Suprapubic skin (tissue), 4 donors: ENCODE results near the gene PACRG. TPM values are rescaled to one million over a fixed set of nuclear protein-coding genes. Genes with fewer than 3 reads are reported as not detected.

Experiments
- DNase-seq, 2 donors: peaks; one replicate each; pipeline ENCODE4 v3.0.0-alpha.2; 2019; ENCODE audit warnings: low spot score in 2 of 2
- H3K27ac ChIP-seq: fragments of 200-600 bp; sonication (generic); one replicate; pipeline ENCODE4 v1.5.1; 2019
- H3K27me3 ChIP-seq: fragments of 200-600 bp; sonication (generic); one replicate; pipeline ENCODE4 v1.5.1; 2019
- H3K36me3 ChIP-seq: fragments of 200-600 bp; sonication (generic); one replicate; pipeline ENCODE4 v1.5.1; 2019
- H3K4me1 ChIP-seq: fragments of 200-600 bp; sonication (generic); one replicate; pipeline ENCODE4 v1.5.1; 2019
- H3K4me3 ChIP-seq: fragments of 200-600 bp; sonication (generic); one replicate; pipeline ENCODE4 v1.5.1; 2019; ENCODE audit warnings: mild to moderate bottlenecking
- H3K9me3 ChIP-seq: fragments of 200-600 bp; sonication (generic); one replicate; pipeline ENCODE4 v1.5.1; 2019
- EP300 ChIP-seq: sonication (generic); formaldehyde crosslinking; IDR thresholded peaks from one replicate; pipeline ENCODE4 v1.6.1; 2017; ENCODE audit warnings: antibody characterized with exemption
- POLR2A ChIP-seq, 2 donors: fragments of 450-650 bp; IDR thresholded peaks; one replicate each; pipeline ENCODE4 v1.6.1; 2017; ENCODE audit warnings: antibody characterized with exemption in 2 of 2, mild to moderate bottlenecking in 2 of 2, moderate library complexity in 2 of 2
- POLR2AphosphoS5 ChIP-seq, 3 donors: sonication (generic); formaldehyde crosslinking; IDR thresholded peaks; one replicate each; pipeline ENCODE4 v1.6.1; 2017; ENCODE audit warnings: antibody characterized with exemption in 3 of 3
- whole genome bisulfite sequencing: methylation state at CpG from one replicate; pipeline ENCODE4 v1.1.5; 2018; 5-methylcytosine and 5-hydroxymethylcytosine counted together
- total RNA-seq, 4 donors: library from RNA; depleted of rRNA; stranded (reverse); fragments of >200 nt; gene quantifications; one replicate each; pipeline ENCODE4 v1.1.0, GENCODE V29; 2016
- TF ChIP-seq, protein P1 (sequence below), 2 donors: fragments of 200-600 bp in 1 of 2; fragments of 450-650 bp in 1 of 2; sonication (generic) in 1 of 2; IDR thresholded peaks; one replicate each; pipeline ENCODE4 v1.5.1; 2016 to 2019; ENCODE audit warnings: antibody characterized with exemption in 2 of 2, mild to moderate bottlenecking in 1 of 2, moderate library complexity in 1 of 2

PACRG gene
- total RNA-seq, 4 donors from 2014 or later = 1.1 to 2.3 (median 2.0) TPM

- no peaks in the 10 kb centered on the region for H3K4me1 ChIP-seq
- H3K9me3 ChIP-seq = no peaks in the 10 kb centered on the region
- no peaks in the 10 kb centered on the region for H3K36me3 ChIP-seq
- no peaks in the 10 kb centered on the region for H3K27me3 ChIP-seq
- no peak for DNase-seq
- 90% methylated on average over 22 of the region's 27 CpGs for WGBS
- no peak overlapping the region for H3K27ac ChIP-seq
- no peak overlapping the region for H3K4me3 ChIP-seq
- TF ChIP-seq POLR2AphosphoS5 (IDR thresholded peaks at IDR 0.05) (no peak), EP300 (no peak), POLR2A (IDR thresholded peaks at IDR 0.05) (no peak)
- TF ChIP-seq, protein P1, sequence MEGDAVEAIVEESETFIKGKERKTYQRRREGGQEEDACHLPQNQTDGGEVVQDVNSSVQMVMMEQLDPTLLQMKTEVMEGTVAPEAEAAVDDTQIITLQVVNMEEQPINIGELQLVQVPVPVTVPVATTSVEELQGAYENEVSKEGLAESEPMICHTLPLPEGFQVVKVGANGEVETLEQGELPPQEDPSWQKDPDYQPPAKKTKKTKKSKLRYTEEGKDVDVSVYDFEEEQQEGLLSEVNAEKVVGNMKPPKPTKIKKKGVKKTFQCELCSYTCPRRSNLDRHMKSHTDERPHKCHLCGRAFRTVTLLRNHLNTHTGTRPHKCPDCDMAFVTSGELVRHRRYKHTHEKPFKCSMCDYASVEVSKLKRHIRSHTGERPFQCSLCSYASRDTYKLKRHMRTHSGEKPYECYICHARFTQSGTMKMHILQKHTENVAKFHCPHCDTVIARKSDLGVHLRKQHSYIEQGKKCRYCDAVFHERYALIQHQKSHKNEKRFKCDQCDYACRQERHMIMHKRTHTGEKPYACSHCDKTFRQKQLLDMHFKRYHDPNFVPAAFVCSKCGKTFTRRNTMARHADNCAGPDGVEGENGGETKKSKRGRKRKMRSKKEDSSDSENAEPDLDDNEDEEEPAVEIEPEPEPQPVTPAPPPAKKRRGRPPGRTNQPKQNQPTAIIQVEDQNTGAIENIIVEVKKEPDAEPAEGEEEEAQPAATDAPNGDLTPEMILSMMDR (IDR thresholded peaks at IDR 0.05) = no peak
These were observed 524.4 kb downstream of the PACRG start for GRCh38 chr6:163252061-163252591.

GRCh38 chr6:163253556-163254213 is 525.9 kb downstream of the PACRG start:
- TF ChIP-seq, protein P1 (IDR thresholded peaks at IDR 0.05) = no peak
- no peak for TF ChIP-seq POLR2AphosphoS5 (IDR thresholded peaks at IDR 0.05)
- no peak for TF ChIP-seq POLR2A (IDR thresholded peaks at IDR 0.05)
- TF ChIP-seq EP300 = no peak
- Histone ChIP-seq H3K4me1 (no peaks in the 10 kb centered on the region), H3K36me3 (no peaks in the 10 kb centered on the region), H3K27ac (no peak overlapping the region), H3K9me3 (no peaks in the 10 kb centered on the region), H3K27me3 (no peaks in the 10 kb centered on the region), H3K4me3 (no peak overlapping the region)
- 66% methylated on average over 5 of the region's 9 CpGs for WGBS
- no peak for DNase-seq

- Histone ChIP-seq H3K4me1 (no peaks in the 10 kb centered on the region), H3K9me3 (no peaks in the 10 kb centered on the region), H3K27ac (no peak overlapping the region), H3K4me3 (no peak overlapping the region), H3K36me3 (no peaks in the 10 kb centered on the region), H3K27me3 (no peaks in the 10 kb centered on the region)
- no peak for DNase-seq
- no peak for TF ChIP-seq POLR2A (IDR thresholded peaks at IDR 0.05)
- no peak for TF ChIP-seq POLR2AphosphoS5 (IDR thresholded peaks at IDR 0.05)
- TF ChIP-seq, protein P1 (IDR thresholded peaks at IDR 0.05) = no peak
- TF ChIP-seq EP300 = no peak
- WGBS = 76% methylated on average over 7 of the region's 7 CpGs
These were observed 526.6 kb downstream of the PACRG start for GRCh38 chr6:163254341-163254835.

DNA sequence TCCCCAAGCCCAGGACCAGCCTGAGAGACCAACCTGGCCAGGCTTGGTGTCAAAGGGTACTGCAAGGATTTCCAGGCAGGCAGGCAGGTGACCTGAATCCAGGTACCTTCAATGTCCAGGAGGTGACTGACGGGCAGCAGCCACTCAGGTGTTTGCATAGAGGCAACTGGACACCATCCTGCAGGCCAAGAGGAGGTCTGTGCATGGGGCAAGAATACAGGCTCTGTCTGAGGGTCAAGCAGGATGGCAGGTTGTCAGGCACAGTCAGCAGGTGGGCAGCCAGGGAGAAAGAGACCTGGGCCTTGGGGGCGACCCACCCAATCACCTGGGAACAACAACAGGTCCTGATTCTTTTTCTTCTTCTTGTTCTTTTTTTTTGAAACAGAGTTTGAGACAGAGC is 527.5 kb downstream of the PACRG start:
- DNase-seq = no peak
- no peaks in the 10 kb centered on the region for H3K27me3 ChIP-seq
- TF ChIP-seq, protein P1 (IDR thresholded peaks at IDR 0.05) = no peak
- TF ChIP-seq POLR2A (IDR thresholded peaks at IDR 0.05) (no peak), EP300 (no peak), POLR2AphosphoS5 (IDR thresholded peaks at IDR 0.05) (no peak)
- H3K9me3 ChIP-seq = no peaks in the 10 kb centered on the region
- peaks cover 7% of the 10 kb centered on the region for H3K4me1 ChIP-seq
- no peak overlapping the region for H3K27ac ChIP-seq
- H3K4me3 ChIP-seq = no peak overlapping the region
- no peaks in the 10 kb centered on the region for H3K36me3 ChIP-seq
- WGBS = 96% methylated on average over 2 of the region's 2 CpGs

GRCh38 chr6:163259689-163260088 is 531.9 kb downstream of the PACRG start:
- no peaks in the 10 kb centered on the region for H3K27me3 ChIP-seq
- H3K9me3 ChIP-seq = no peaks in the 10 kb centered on the region
- peaks cover 17% of the 10 kb centered on the region for H3K4me1 ChIP-seq
- TF ChIP-seq, protein P1 (IDR thresholded peaks at IDR 0.05) = no peak
- TF ChIP-seq POLR2AphosphoS5 (IDR thresholded peaks at IDR 0.05) (no peak), EP300 (no peak), POLR2A (IDR thresholded peaks at IDR 0.05) (no peak)
- 87% methylated on average over 8 of the region's 8 CpGs for WGBS
- peak overlapping the region; percentile 34 for H3K4me3 ChIP-seq
- H3K36me3 ChIP-seq = no peaks in the 10 kb centered on the region
- no peak for DNase-seq
- H3K27ac ChIP-seq = no peak overlapping the region
